Gastrocnemius medialis (tissue), 4 donors: ENCODE results near the gene PKP4. TPM values are rescaled to one million over a fixed set of nuclear protein-coding genes. Genes with fewer than 3 reads are reported as not detected.

Experiments
- ATAC-seq, 2 donors: fragments of 150-250 bp; one replicate each; pipeline ENCODE4 v1.9.1; 2016
- DNase-seq, 2 donors: peaks; one replicate each; pipeline ENCODE4 v3.0.0-alpha.2; 2019
- H3K27ac ChIP-seq, 4 donors: fragments of 200-600 bp; sonication (generic); 1 replicate in 1 of 4; 2 replicates in 3 of 4; pipeline ENCODE4 v1.5.1; 2016 to 2018; ENCODE audit warnings: mild to moderate bottlenecking in 2 of 4, moderate library complexity in 1 of 4
- H3K27me3 ChIP-seq, 3 donors: fragments of 200-600 bp; sonication (generic) in 2 of 3; 1 replicate in 1 of 3; 2 replicates in 2 of 3; pipeline versions ENCODE4 v1.5.1 to v1.6.0; 2016 to 2019; ENCODE audit warnings: mild to moderate bottlenecking in 1 of 3, moderate library complexity in 1 of 3
- H3K36me3 ChIP-seq, 2 donors: fragments of 200-600 bp; sonication (generic) in 1 of 2; one replicate each; pipeline ENCODE4 v1.5.1; 2017 to 2018
- H3K4me1 ChIP-seq, 2 donors: fragments of 200-600 bp; sonication (generic) in 1 of 2; one replicate each; pipeline ENCODE4 v1.5.1; 2016 to 2017; ENCODE audit warnings: mild to moderate bottlenecking in 2 of 2
- H3K4me3 ChIP-seq, 4 donors: fragments of 200-600 bp; sonication (generic) in 3 of 4; 1 replicate in 1 of 4; 2 replicates in 3 of 4; pipeline ENCODE4 v1.5.1; 2016 to 2019; ENCODE audit warnings: mild to moderate bottlenecking in 2 of 4
- H3K9me3 ChIP-seq, 3 donors: fragments of 200-600 bp; sonication (generic) in 2 of 3; 1 replicate in 1 of 3; 2 replicates in 2 of 3; pipeline ENCODE4 v1.5.1; 2016 to 2019
- POLR2A ChIP-seq, 2 donors: fragments of 450-650 bp; IDR thresholded peaks; one replicate each; pipeline ENCODE4 v1.6.1; 2017; ENCODE audit warnings: antibody characterized with exemption in 2 of 2, mild to moderate bottlenecking in 2 of 2, moderate library complexity in 2 of 2
- in situ Hi-C, 4 donors: fragments of 200-750 bp; cut with MboI; loops; one replicate each; pipeline versions ENCODE4 v1.15.0 to v1.8.0; 2017; ENCODE audit warnings: low sequenced_read_pairs in 4 of 4
- intact Hi-C: fragments of 100-400 bp; cut with DNase I; formaldehyde crosslinking; loops from one replicate; pipeline ENCODE4 v1.15.1; 2023; ENCODE audit warnings: low total_unique reads
- total RNA-seq, 4 donors: library from RNA; depleted of rRNA; stranded (reverse); fragments of >200 nt; gene quantifications; one replicate each; pipeline versions ENCODE4 v1.1.0 to v1.2.3, GENCODE V29; 2016
- TF ChIP-seq, protein P1 (sequence below), 5 experiments: fragments of 450-650 bp in 3 of 5; fragments of 200-600 bp in 2 of 5; sonication (generic) in 2 of 5; IDR thresholded peaks in 4 of 5; conservative IDR thresholded peaks in 1 of 5; 1 replicate in 4 of 5; 2 replicates in 1 of 5; pipeline ENCODE4 v1.5.1; 2016 to 2019; ENCODE audit warnings: antibody characterized with exemption in 5 of 5, mild to moderate bottlenecking in 3 of 5, moderate library complexity in 3 of 5

Gene PKP4
- total RNA-seq, 4 donors from 2014 or later = 15.3 to 36.0 (median 25.6) TPM

DNA sequence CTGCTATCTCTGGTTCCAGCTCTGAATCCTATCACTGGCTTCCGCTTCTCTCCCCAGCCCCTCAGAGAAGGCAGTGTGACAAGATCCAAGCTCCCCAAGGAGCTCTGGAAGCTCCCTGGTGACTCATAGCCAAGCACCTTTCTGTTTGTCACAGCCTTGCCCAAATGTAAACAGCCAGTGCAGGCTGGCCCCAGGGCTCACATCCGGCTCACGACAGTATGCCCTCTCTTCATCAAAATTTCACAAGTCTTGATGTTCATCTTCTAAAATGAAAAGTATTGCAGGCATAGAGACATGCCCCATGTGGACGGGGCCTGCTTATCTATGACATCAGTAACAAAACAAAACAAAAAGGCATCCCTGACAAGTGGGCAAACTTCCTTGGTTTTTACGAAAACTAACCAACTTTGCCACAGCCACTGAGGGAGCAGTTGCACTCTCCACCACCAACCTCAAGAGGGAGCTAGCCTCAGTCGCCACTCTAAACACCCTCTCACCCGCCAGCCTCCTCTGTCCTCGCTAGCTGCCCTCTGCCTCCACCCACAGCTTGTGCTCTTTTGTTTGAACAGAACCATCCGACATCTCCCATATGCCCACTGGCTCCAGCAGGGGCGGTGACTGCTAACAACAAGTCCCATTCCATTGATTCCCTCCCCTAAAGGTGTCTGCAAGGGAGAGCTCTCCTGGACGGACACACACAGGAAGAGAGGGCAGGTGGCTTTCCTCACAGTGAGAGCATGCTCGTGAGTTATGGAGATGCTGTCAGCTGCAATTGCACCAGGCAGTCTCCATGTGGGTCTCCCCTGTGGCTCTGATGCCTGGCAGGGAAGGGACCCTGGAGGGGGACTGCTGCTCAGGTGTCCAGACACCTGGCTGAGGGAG, 267.4 kb downstream of the PKP4 start:
- TF ChIP-seq, protein P1, sequence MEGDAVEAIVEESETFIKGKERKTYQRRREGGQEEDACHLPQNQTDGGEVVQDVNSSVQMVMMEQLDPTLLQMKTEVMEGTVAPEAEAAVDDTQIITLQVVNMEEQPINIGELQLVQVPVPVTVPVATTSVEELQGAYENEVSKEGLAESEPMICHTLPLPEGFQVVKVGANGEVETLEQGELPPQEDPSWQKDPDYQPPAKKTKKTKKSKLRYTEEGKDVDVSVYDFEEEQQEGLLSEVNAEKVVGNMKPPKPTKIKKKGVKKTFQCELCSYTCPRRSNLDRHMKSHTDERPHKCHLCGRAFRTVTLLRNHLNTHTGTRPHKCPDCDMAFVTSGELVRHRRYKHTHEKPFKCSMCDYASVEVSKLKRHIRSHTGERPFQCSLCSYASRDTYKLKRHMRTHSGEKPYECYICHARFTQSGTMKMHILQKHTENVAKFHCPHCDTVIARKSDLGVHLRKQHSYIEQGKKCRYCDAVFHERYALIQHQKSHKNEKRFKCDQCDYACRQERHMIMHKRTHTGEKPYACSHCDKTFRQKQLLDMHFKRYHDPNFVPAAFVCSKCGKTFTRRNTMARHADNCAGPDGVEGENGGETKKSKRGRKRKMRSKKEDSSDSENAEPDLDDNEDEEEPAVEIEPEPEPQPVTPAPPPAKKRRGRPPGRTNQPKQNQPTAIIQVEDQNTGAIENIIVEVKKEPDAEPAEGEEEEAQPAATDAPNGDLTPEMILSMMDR (IDR thresholded peaks at IDR 0.05 in 4 of 5, conservative IDR thresholded peaks at IDR 0.05 in 1 of 5) = no peak
- no peak for TF ChIP-seq POLR2A (IDR thresholded peaks at IDR 0.05)
- intact Hi-C loops (no loop called here), in situ Hi-C loops (no loop called here)
- no peak for DNase-seq
- Histone ChIP-seq H3K4me1 (no peaks in the 10 kb centered on the region), H3K27me3 (no peaks in the 10 kb centered on the region), H3K9me3 (no peaks in the 10 kb centered on the region), H3K4me3 (no peak overlapping the region), H3K36me3 (no peaks in the 10 kb centered on the region), H3K27ac (no peak overlapping the region)
- no peak for ATAC-seq

GRCh38 chr2:158724803-158725381, 268.1 kb downstream of the PKP4 start:
- H3K36me3 ChIP-seq = no peaks in the 10 kb centered on the region
- ATAC-seq = no peak

GRCh38 chr2:158725441-158725891, 268.7 kb downstream of the PKP4 start:
- no peak overlapping the region for H3K4me3 ChIP-seq
- no peak for DNase-seq
- no peak overlapping the region for H3K27ac ChIP-seq
- no peak for ATAC-seq
- TF ChIP-seq, protein P1 (IDR thresholded peaks at IDR 0.05 in 4 of 5, conservative IDR thresholded peaks at IDR 0.05 in 1 of 5) = no peak
- TF ChIP-seq POLR2A (IDR thresholded peaks at IDR 0.05) = no peak
- H3K9me3 ChIP-seq = no peaks in the 10 kb centered on the region
- intact Hi-C loops (no loop called here), in situ Hi-C loops (loop anchor here in 1 of 4 donors (25.0 kb wide), 1 partner anchor 538 kb away; no protein-coding TSS in a partner anchor)
- no peaks in the 10 kb centered on the region for H3K4me1 ChIP-seq
- H3K36me3 ChIP-seq = no peaks in the 10 kb centered on the region
- H3K27me3 ChIP-seq = no peaks in the 10 kb centered on the region

More at GRCh38 chr2:158724803-158725381, 268.1 kb downstream of the PKP4 start:
- TF ChIP-seq, protein P1 (IDR thresholded peaks at IDR 0.05 in 4 of 5, conservative IDR thresholded peaks at IDR 0.05 in 1 of 5) = no peak
- no peak for TF ChIP-seq POLR2A (IDR thresholded peaks at IDR 0.05)
- DNase-seq = no peak
- H3K4me1 ChIP-seq = no peaks in the 10 kb centered on the region
- intact Hi-C loops (no loop called here), in situ Hi-C loops (loop anchor here in 1 of 4 donors (25.0 kb wide), 1 partner anchor 538 kb away; no protein-coding TSS in a partner anchor)
- H3K27ac ChIP-seq = no peak overlapping the region
- H3K4me3 ChIP-seq = no peak overlapping the region
- no peaks in the 10 kb centered on the region for H3K9me3 ChIP-seq
- no peaks in the 10 kb centered on the region for H3K27me3 ChIP-seq

DNA sequence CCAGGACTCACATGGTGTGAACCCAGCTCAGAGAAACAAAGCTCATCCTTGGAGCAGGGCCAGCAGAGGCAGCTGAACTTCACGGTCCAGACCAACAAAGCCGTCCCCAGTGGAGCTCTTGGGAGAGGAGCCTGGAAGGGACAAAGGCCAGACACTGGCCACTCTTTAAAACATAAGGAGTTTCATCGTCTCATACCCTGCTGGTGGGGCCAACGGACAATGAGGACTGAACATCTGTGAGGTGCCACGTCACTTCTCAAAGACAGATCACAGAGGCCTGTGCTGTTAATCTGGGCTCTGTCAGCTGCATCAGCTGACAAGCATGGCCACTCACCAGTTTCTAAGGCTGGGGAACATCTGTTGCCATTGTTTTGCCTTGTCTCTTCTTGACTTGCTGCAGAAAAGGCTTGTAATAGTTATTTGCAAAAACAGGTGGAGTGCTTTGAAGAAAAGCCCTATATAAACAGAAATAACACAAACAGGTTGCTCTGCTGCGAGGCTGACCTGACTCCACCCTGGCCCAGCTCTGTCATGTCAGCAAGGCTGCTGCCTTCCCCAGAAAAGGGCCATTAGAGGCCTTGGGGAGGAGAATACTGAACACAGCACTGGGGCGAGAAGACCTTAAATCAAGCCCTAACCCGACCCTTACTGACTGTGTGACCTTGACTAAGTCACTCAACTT, 270.3 kb downstream of the PKP4 start:
- no peaks in the 10 kb centered on the region for H3K36me3 ChIP-seq
- H3K27ac ChIP-seq = no peak overlapping the region
- in situ Hi-C loops = loop anchor here in 1 of 4 donors (25.0 kb wide), 1 partner anchor 540 kb away; no protein-coding TSS in a partner anchor
- no peak overlapping the region for H3K4me3 ChIP-seq
- ATAC-seq (peak in 1 of 2 donors; percentile 67), DNase-seq (peak in 1 of 2 donors; percentile 10)
- intact Hi-C loops = no loop called here
- H3K9me3 ChIP-seq = no peaks in the 10 kb centered on the region
- H3K4me1 ChIP-seq = no peaks in the 10 kb centered on the region
- no peaks in the 10 kb centered on the region for H3K27me3 ChIP-seq
- no peak for TF ChIP-seq POLR2A (IDR thresholded peaks at IDR 0.05)
- TF ChIP-seq, protein P1 (IDR thresholded peaks at IDR 0.05 in 4 of 5, conservative IDR thresholded peaks at IDR 0.05 in 1 of 5) = no peak
